T-cell (primary cell): ENCODE data around the gene ABHD16A. TPM values are rescaled to one million over a fixed set of nuclear protein-coding genes. Genes with fewer than 3 reads are reported as not detected.

ENCODE experiments used
- ATAC-seq, 4 experiments: fragments of 200-7000 bp in 3 of 4; fragments of 150-1000 bp in 1 of 4; cut with Tn5 transposase; replicated peaks in 1 of 4; 1 replicate in 3 of 4; 2 replicates in 1 of 4; pipeline ENCODE4 v1.10.0; 2021; ENCODE audit warnings: moderate library complexity in 3 of 4, mild to moderate bottlenecking in 2 of 4, moderate number of reproducible peaks in 1 of 4
- CTCF ChIA-PET, 2 donors: fragments of 300-600 bp; sonication (Branson Sonifier 250); formaldehyde crosslinking; loops; one replicate each; lab custom pipeline; 2022; ENCODE audit warnings: antibody characterized with exemption in 2 of 2; lab: Charles Lee
- POLR2A ChIA-PET, 2 donors: fragments of 300-600 bp; sonication (Branson Sonifier 250); formaldehyde crosslinking; loops; one replicate each; lab custom pipeline; 2022; ENCODE audit warnings: antibody characterized with exemption in 2 of 2; lab: Charles Lee
- DNase-seq, 35 experiments: peaks; one replicate each; pipeline versions ENCODE4 v3.0.0 to v3.0.0-alpha.2; 2013 to 2023
- H3K27ac ChIP-seq: one replicate; pipeline ENCODE4 v1.5.1; 2013; ENCODE audit warnings: low read length
- H3K27me3 ChIP-seq, 2 experiments: replicated peaks in 1 of 2; 1 replicate in 1 of 2; 2 replicates in 1 of 2; pipeline versions ENCODE4 v1.6.1 to v1.7.0; 2013; ENCODE audit warnings: low read length in 1 of 2, mixed read lengths in 1 of 2; ENCODE audit not compliant: control insufficient read depth in 2 of 2, insufficient read depth in 2 of 2; ENCODE audit errors: extremely low read depth in 1 of 2
- H3K36me3 ChIP-seq, 2 donors: 1 replicate in 1 of 2; 2 replicates in 1 of 2; pipeline versions ENCODE4 v1.6.1 to v1.7.0; 2013; ENCODE audit warnings: low read length in 1 of 2; ENCODE audit not compliant: control insufficient read depth in 2 of 2, insufficient read depth in 1 of 2; ENCODE audit errors: extremely low read depth in 1 of 2
- H3K4me1 ChIP-seq, 2 experiments: 1 replicate in 1 of 2; 2 replicates in 1 of 2; pipeline versions ENCODE4 v1.6.1 to v1.7.0; 2013; ENCODE audit warnings: low read length in 2 of 2, mixed read lengths in 1 of 2; ENCODE audit not compliant: insufficient read depth in 2 of 2, control insufficient read depth in 1 of 2; ENCODE audit errors: extremely low read depth in 1 of 2
- H3K4me3 ChIP-seq, 2 donors: 1 replicate in 1 of 2; 2 replicates in 1 of 2; pipeline versions ENCODE4 v1.5.1 to v1.7.0; 2013; ENCODE audit warnings: mild to moderate bottlenecking in 2 of 2, low read length in 1 of 2, moderate library complexity in 1 of 2; ENCODE audit not compliant: control insufficient read depth in 1 of 2; ENCODE audit errors: extremely low read depth in 1 of 2
- H3K9me3 ChIP-seq: 2 replicates; pipeline ENCODE4 v1.7.0; 2013
- H3K27ac Mint-ChIP-seq, 2 donors: one replicate each; pipeline ENCODE4 v1.8.0; 2020 to 2021; ENCODE audit warnings: mild to moderate bottlenecking in 2 of 2, mixed read lengths in 2 of 2
- H3K27me3 Mint-ChIP-seq, 2 donors: one replicate each; pipeline ENCODE4 v1.8.0; 2021 to 2022; ENCODE audit warnings: mixed read lengths in 2 of 2
- H3K36me3 Mint-ChIP-seq: one replicate; pipeline ENCODE4 v1.8.0; 2021; ENCODE audit warnings: mixed read lengths
- H3K4me1 Mint-ChIP-seq, 3 donors: one replicate each; pipeline ENCODE4 v1.8.0; 2020 to 2022; ENCODE audit warnings: mixed read lengths in 3 of 3, mild to moderate bottlenecking in 1 of 3
- H3K4me3 Mint-ChIP-seq, 3 donors: one replicate each; pipeline ENCODE4 v1.8.0; 2020 to 2022; ENCODE audit warnings: mild to moderate bottlenecking in 3 of 3, mixed read lengths in 3 of 3, moderate library complexity in 3 of 3
- H3K9me3 Mint-ChIP-seq, 3 donors: one replicate each; pipeline ENCODE4 v1.8.0; 2020 to 2022; ENCODE audit warnings: mixed read lengths in 3 of 3
- WGBS: methylation state at CpG from one replicate; pipeline ENCODE4 v1.1.5; 2013; ENCODE audit warnings: missing lambda C conversion rate; ENCODE audit not compliant: insufficient coverage; 5-methylcytosine and 5-hydroxymethylcytosine counted together
- total RNA-seq, 35 experiments: library from RNA in 6 of 35; stranded (reverse) in 6 of 35; fragments of 120-200 nt in 1 of 35; gene quantifications; one replicate each; pipeline versions ENCODE4 v1.2.1 to v1.2.4 and lab custom pipeline; 2013 to 2026

The ABHD16A gene
- total RNA-seq, 5 donors from 2014 or later (not counting 1 experiment from before 2014, with no cell fraction given) = 58.2 to 74.4 (median 61.2) TPM

DNA sequence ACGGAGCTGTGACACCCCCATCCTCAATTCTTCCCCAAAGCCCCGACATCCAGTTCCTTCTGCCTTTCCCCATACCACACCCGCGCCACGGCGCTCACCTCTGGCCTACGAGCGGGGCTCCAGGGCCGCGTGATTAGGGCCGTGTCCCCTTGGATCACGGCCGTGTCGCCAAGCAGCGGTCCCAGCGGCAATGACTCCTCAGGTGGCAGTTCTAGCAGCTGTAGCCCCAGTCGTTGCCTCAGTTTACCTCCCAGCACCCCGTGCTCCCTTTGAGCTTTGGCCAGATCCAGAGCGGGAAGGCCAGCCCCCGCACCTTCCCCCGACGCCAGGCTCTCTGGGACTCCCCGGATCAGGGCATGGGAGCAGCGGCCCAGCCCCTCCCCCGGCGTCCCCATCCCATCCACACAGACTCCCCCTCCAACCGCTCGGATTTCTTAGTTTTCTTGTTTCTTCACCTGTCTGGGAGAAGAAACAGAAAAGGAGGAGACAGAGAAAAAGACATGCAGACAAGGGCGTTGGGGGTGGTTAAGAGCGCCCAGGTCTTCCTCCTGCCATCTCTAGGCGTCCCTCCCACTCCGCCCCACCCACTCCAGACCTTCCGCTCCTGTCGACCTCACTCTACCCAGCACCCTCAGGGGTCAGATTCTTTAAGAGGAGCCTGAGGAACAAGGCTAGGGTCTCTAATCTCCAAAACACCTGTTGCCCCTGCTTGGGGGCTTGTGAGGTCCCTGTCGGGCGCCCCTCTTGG, 25.8 kb upstream of the ABHD16A start, which contains the start of gene DDAH2:
TSS of gene DDAH2 (minus strand) at position 533 of the 748 bp plus-strand sequence. CDS start at position 395, 138 bp downstream.
- Histone ChIP-seq H3K36me3 (peaks cover 4 to 32% of the 10 kb centered on the region in 2 donors), H3K4me1 (peaks cover 13 to 52% of the 10 kb centered on the region in 2 experiments), H3K27me3 (no peaks in the 10 kb centered on the region), H3K27ac (peak within 1 kb of the TSS; percentile 22), H3K4me3 (peak within 1 kb of the TSS; percentile 88 to 95), H3K9me3 (no peaks in the 10 kb centered on the region)
- peaks cover 19% of the 10 kb centered on the region for H3K36me3 Mint-ChIP-seq
- ATAC-seq (peak; percentile 12 to 33 (median 19)), DNase-seq (no peak)
- H3K4me1 Mint-ChIP-seq = peaks cover 46 to 60% (median 58%) of the 10 kb centered on the region in 3 donors
- peak within 1 kb of the TSS; percentile 86 to 90 for H3K27ac Mint-ChIP-seq
- no peaks in the 10 kb centered on the region for H3K27me3 Mint-ChIP-seq
- peak within 1 kb of the TSS; percentile 94 to 96 (median 94) for H3K4me3 Mint-ChIP-seq
- ChIA-PET POLR2A (interaction anchor here in 1 of 2 donors (0.7 kb wide), 2 partner anchors 44 to 166 kb away, joined by 5 to 9 read pairs; no protein-coding TSS in a partner anchor), CTCF (interaction anchor here (0.6 to 2.3 kb wide), 12 partner anchors 9 to 134 kb away, joined by 3 to 29 read pairs (median 4); partner anchors contain the start of genes HSPA1A (in 1 of the 2), HSPA1L (in 1 of the 2), LSM2 (in 1 of the 2) and MSH5 (in 1 of the 2))
- 48% methylated on average over 26 of the region's 36 CpGs for WGBS
- H3K9me3 Mint-ChIP-seq = no peaks in the 10 kb centered on the region

DNA sequence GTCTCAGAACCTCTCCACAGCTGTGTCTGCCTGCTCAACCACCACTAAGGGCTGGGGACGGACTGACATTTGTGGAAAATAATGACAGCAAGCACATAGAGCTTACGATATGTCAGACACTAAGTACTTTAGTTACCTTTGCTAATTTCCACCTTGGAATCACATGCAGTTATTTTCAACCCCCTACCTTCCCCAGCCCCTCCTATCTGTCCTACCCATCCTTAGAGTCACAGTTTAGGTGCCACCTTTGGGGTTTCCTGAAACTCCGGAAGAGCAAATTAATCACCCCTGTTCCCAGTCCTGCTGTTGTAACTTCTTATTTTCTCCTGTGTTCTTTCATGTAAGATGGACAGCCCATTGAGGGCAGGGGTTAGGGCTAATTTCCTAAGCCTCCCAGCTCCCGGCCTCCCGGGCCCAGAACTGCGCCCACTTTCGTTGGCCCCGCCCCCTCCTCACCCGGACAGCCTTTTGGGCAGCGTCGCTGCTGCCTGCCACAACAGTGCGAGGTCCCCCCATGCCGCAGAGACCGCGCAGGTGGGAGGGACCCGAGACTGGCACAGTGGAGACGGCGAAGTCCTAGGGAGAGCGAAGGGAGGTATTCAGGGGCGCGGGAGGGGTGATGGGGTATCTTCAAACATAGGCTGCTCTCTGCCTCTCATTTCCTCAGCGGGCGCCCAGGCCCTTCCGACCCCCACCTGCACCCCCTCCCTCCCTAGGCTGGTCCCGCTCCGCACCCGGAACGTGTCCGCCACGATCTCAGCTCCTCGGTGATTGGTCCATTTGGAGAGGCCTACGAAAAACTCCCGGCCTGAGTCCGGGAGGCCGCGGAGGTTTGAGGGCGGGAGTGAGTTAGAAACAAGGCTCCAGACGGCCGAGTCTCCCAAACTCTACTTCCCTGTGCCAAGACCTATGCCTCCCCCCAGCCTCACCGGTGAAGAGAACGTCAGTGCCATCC, 24.9 kb upstream of the ABHD16A start:
- WGBS = 89% methylated on average over 25 of the region's 41 CpGs
- Mint-ChIP-seq H3K4me3 (peak overlapping the region; percentile 45 to 94 (median 58)), H3K9me3 (no peaks in the 10 kb centered on the region), H3K4me1 (peaks cover 43 to 57% (median 55%) of the 10 kb centered on the region in 3 donors), H3K27me3 (no peaks in the 10 kb centered on the region), H3K36me3 (peaks cover 10% of the 10 kb centered on the region), H3K27ac (peak overlapping the region; percentile 77 to 84)
- DNase-seq (no peak), ATAC-seq (no peak)
- ChIA-PET CTCF (interaction anchor here (0.6 to 1.5 kb wide), 6 partner anchors 9 to 131 kb away, joined by 3 to 9 read pairs (median 4); partner anchors contain the start of gene CLIC1 (in 1 of the 2)), POLR2A (interaction anchor here (0.6 to 0.7 kb wide), 5 partner anchors 14 to 491 kb away, joined by 3 to 9 read pairs (median 4); no protein-coding TSS in a partner anchor)
- Histone ChIP-seq H3K9me3 (no peaks in the 10 kb centered on the region), H3K36me3 (peaks cover 0 to 22% of the 10 kb centered on the region in 2 donors), H3K4me1 (peaks cover 13 to 54% of the 10 kb centered on the region in 2 experiments), H3K4me3 (no peak overlapping the region), H3K27me3 (no peaks in the 10 kb centered on the region), H3K27ac (peak overlapping the region; percentile 19)

DNA sequence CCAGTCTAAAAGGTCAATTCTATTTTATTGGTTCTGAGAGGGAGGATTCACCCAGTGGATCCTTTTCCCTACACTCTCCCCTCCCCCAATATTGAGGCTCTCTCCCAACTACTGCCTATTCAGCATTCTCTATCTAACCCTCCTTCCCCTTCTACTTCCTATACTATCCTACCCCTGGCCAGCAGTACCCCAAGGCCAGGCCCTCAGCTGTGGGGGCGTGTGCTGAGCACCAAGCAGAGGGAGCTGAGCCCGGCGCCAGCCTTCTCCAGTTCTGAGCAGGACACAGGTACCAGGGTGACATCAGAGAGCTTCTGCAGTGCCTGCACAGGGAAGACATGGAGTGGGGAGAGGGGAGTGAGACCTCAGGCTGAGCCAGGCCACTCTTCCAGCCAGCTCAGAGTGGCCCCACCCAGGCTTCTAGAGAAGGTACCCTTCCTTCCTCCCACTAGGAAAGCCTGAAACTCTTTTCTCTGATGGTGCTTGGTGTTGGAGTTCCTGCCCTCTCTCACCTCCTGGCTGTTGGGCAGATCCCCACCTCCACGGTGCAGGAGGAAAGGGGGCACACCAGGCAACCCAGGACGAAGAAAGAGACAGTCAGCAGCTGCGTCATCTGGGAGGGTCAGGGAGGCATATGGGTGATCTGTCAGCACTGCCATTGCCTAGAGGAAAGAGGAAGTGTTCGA, 24.1 kb upstream of the ABHD16A start:
- Mint-ChIP-seq H3K27me3 (no peaks in the 10 kb centered on the region), H3K9me3 (no peaks in the 10 kb centered on the region), H3K36me3 (peaks cover 6% of the 10 kb centered on the region), H3K4me3 (peak overlapping the region; percentile 45 to 67 (median 58)), H3K4me1 (peaks cover 42 to 60% (median 55%) of the 10 kb centered on the region in 3 donors), H3K27ac (peak overlapping the region; percentile 77 to 84)
- ChIA-PET CTCF (interaction anchor here (0.6 to 1.5 kb wide), 6 partner anchors 9 to 132 kb away, joined by 3 to 9 read pairs (median 4); partner anchors contain the start of gene CLIC1 (in 1 of the 2)), POLR2A (interaction anchor here in 1 of 2 donors (0.6 kb wide), 1 partner anchor 490 kb away, joined by 4 read pairs; no protein-coding TSS in a partner anchor)
- H3K4me1 ChIP-seq = peaks cover 13 to 52% of the 10 kb centered on the region in 2 experiments
- peak in 2 of 4 experiments; percentile 14 to 20 for ATAC-seq
- no peaks in the 10 kb centered on the region for H3K27me3 ChIP-seq
- no peaks in the 10 kb centered on the region for H3K9me3 ChIP-seq
- no peak overlapping the region for H3K4me3 ChIP-seq
- 66% methylated on average over 5 of the region's 7 CpGs for WGBS
- peak in 4 of 35 experiments; percentile 5 to 52 (median 25) for DNase-seq
- H3K27ac ChIP-seq = no peak overlapping the region
- H3K36me3 ChIP-seq = peaks cover 0 to 15% of the 10 kb centered on the region in 2 donors

DNA sequence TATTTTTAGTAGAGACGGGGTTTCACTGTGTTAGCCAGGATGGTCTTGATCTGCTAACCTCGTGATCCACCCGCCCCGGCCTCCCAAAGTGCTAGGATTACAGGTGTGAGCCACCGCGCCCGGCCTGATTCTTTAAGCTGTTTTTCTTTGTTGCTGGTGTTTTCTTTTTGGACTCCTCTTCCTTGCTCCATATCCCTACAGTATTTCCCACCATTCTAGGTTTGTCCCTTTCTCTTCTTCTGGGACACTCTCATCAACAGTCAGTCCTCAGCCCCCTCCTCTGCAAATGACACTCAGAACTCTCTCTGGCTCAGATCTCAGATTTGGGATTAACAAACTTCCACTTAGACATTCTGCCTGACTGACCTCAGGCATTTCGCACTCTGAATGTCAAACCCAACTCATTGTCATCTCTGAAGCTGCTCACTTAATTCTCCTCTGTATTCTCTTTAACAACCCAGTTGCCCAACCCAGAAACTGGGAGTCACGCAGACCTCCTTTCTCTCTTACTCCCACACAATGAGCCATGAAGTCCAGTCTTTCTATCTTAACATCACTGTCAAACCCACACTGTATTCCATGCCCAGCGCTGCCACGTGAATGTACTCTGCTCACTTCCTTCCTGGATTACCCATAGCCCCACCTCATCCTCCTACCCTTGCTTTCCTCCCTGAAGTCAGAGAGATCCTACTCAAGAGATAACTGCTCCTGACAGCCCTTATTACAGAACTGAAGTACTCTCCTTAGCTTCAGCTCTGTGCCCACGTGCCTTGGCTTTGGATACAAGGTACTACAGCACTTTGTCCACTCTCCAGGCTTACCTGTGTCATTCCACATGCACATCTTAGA, 22.6 kb upstream of the ABHD16A start:
- H3K4me1 Mint-ChIP-seq = peaks cover 41 to 54% (median 52%) of the 10 kb centered on the region in 3 donors
- DNase-seq = no peak
- no peaks in the 10 kb centered on the region for H3K9me3 ChIP-seq

More for the DNA sequence above, 22.6 kb upstream of the ABHD16A start:
- Mint-ChIP-seq H3K4me3 (no peak overlapping the region), H3K9me3 (no peaks in the 10 kb centered on the region), H3K27me3 (no peaks in the 10 kb centered on the region), H3K36me3 (no peaks in the 10 kb centered on the region), H3K27ac (peak overlapping the region; percentile 16 to 46)
- CTCF ChIA-PET = interaction anchor here (0.5 to 0.7 kb wide), 3 partner anchors 16 to 247 kb away, joined by 3 to 5 read pairs (median 5); partner anchors contain the start of gene EHMT2 (in 1 of the 2)
- Histone ChIP-seq H3K36me3 (peaks cover 0 to 3% of the 10 kb centered on the region in 2 donors), H3K4me1 (peaks cover 13 to 50% of the 10 kb centered on the region in 2 experiments), H3K27ac (no peak overlapping the region), H3K4me3 (no peak overlapping the region), H3K27me3 (no peaks in the 10 kb centered on the region)
- ATAC-seq = no peak
- POLR2A ChIA-PET = no interaction called here
- WGBS = 60% methylated on average over 5 of the region's 12 CpGs
